Trophoblast cell (in vitro differentiated cells and primary cell): ENCODE measurements around the gene ZXDC.

Experiments used
- DNase-seq, 2 donors: peaks; one replicate each; pipeline ENCODE4 v3.0.0-alpha.2; 2016
- H2AFZ ChIP-seq: 2 replicates; pipeline ENCODE4 v1.6.1; 2013; ENCODE audit warnings: low read length, moderate library complexity, mild to moderate bottlenecking; ENCODE audit not compliant: insufficient read depth, poor library complexity
- H2AK5ac ChIP-seq: 2 replicates; pipeline ENCODE4 v1.6.1; 2013; ENCODE audit warnings: mild to moderate bottlenecking, low read length
- H2BK120ac ChIP-seq: 2 replicates; pipeline ENCODE4 v1.6.1; 2013; ENCODE audit warnings: low read length, mild to moderate bottlenecking, moderate library complexity; ENCODE audit not compliant: insufficient read depth, poor library complexity
- H2BK12ac ChIP-seq: 2 replicates; pipeline ENCODE4 v1.6.1; 2013; ENCODE audit warnings: mild to moderate bottlenecking, low read length, moderate library complexity
- H2BK5ac ChIP-seq: 2 replicates; pipeline ENCODE4 v1.6.1; 2013; ENCODE audit warnings: low read length, low read depth, moderate library complexity, mild to moderate bottlenecking; ENCODE audit not compliant: poor library complexity
- H3K14ac ChIP-seq: 2 replicates; pipeline ENCODE4 v1.6.1; 2013; ENCODE audit warnings: mild to moderate bottlenecking, low read length
- H3K18ac ChIP-seq: 2 replicates; pipeline ENCODE4 v1.6.1; 2013; ENCODE audit warnings: mild to moderate bottlenecking, low read length
- H3K23ac ChIP-seq: 2 replicates; pipeline ENCODE4 v1.6.1; 2013; ENCODE audit warnings: low read length
- H3K27ac ChIP-seq: 2 replicates; pipeline ENCODE4 v1.5.1; 2013; ENCODE audit warnings: low read depth, mild to moderate bottlenecking, inconsistent platforms, low read length, moderate library complexity
- H3K27me3 ChIP-seq: 2 replicates; pipeline ENCODE4 v1.6.1; 2013; ENCODE audit warnings: inconsistent platforms, mild to moderate bottlenecking, low read length, moderate library complexity; ENCODE audit not compliant: insufficient read depth
- H3K36me3 ChIP-seq, 2 experiments: 1 replicate in 1 of 2; 2 replicates in 1 of 2; pipeline ENCODE4 v1.6.1; 2013; ENCODE audit warnings: low read length in 2 of 2, mild to moderate bottlenecking in 2 of 2, moderate library complexity in 1 of 2; ENCODE audit not compliant: insufficient read depth in 2 of 2, control insufficient read depth in 1 of 2
- H3K4ac ChIP-seq: 2 replicates; pipeline ENCODE4 v1.6.1; 2013; ENCODE audit warnings: low read depth, mild to moderate bottlenecking, low read length, moderate library complexity
- H3K4me1 ChIP-seq, 2 experiments: 1 replicate in 1 of 2; 2 replicates in 1 of 2; pipeline ENCODE4 v1.6.1; 2013; ENCODE audit warnings: low read length in 2 of 2, mild to moderate bottlenecking in 2 of 2, moderate library complexity in 1 of 2; ENCODE audit not compliant: insufficient read depth in 2 of 2, control insufficient read depth in 1 of 2
- H3K4me2 ChIP-seq: 2 replicates; pipeline ENCODE4 v1.6.1; 2013; ENCODE audit warnings: inconsistent platforms, mild to moderate bottlenecking, low read length, moderate library complexity
- H3K4me3 ChIP-seq: 2 replicates; pipeline ENCODE4 v1.5.1; 2013; ENCODE audit warnings: mild to moderate bottlenecking, low read depth, low read length, inconsistent platforms
- H3K79me1 ChIP-seq: one replicate; pipeline ENCODE4 v1.6.1; 2013; ENCODE audit warnings: low read length
- H3K79me2 ChIP-seq: 2 replicates; pipeline ENCODE4 v1.6.1; 2013; ENCODE audit warnings: low read length, mild to moderate bottlenecking; ENCODE audit not compliant: control insufficient read depth, insufficient read depth, poor library complexity
- H3K9ac ChIP-seq: 2 replicates; pipeline ENCODE4 v1.6.1; 2013; ENCODE audit warnings: mild to moderate bottlenecking, low read length
- H3K9me3 ChIP-seq: 2 replicates; pipeline ENCODE4 v1.6.1; 2013; ENCODE audit warnings: low read depth, mild to moderate bottlenecking, control low read depth, inconsistent platforms, low read length; ENCODE audit not compliant: insufficient read depth
- H4K12ac ChIP-seq: 2 replicates; pipeline ENCODE4 v1.6.1; 2013; ENCODE audit warnings: low read depth, mild to moderate bottlenecking, low read length, moderate library complexity
- H4K8ac ChIP-seq: 2 replicates; pipeline ENCODE4 v1.6.1; 2013; ENCODE audit warnings: low read depth, mild to moderate bottlenecking, low read length, moderate library complexity
- H4K91ac ChIP-seq: one replicate; pipeline ENCODE4 v1.6.1; 2013; ENCODE audit warnings: low read depth, mild to moderate bottlenecking, low read length, moderate library complexity
- WGBS: extraction: QIAGEN DNeasy Blood & Tissue Kit; methylation state at CpG from one replicate; pipeline ENCODE4 v1.1.7; 2013; ENCODE audit warnings: missing lambda C conversion rate; ENCODE audit not compliant: insufficient read length, insufficient coverage; ENCODE audit errors: extremely low coverage; 5-methylcytosine and 5-hydroxymethylcytosine counted together

Gene ZXDC

GRCh38 chr3:126448893-126449180, 26.9 kb downstream of the ZXDC start:
- no peak overlapping the region for H2BK120ac ChIP-seq
- WGBS, result no CpG with 5 or more reads among the region's 8 CpGs
- no peak overlapping the region for H2BK12ac ChIP-seq
- no peak overlapping the region for H2AK5ac ChIP-seq
- H3K27me3 ChIP-seq, result no peaks in the 10 kb centered on the region
- no peak overlapping the region for H4K8ac ChIP-seq
- no peak overlapping the region for H4K91ac ChIP-seq
- no peak overlapping the region for H3K27ac ChIP-seq
- no peaks in the 10 kb centered on the region for H3K4me1 ChIP-seq
- H3K79me1 ChIP-seq, result no peaks in the 10 kb centered on the region
- H3K36me3 ChIP-seq, result peaks cover 30 to 38% of the 10 kb centered on the region in 2 experiments
- H2AFZ ChIP-seq, result no peak overlapping the region
- H2BK5ac ChIP-seq, result no peak overlapping the region
- no peaks in the 10 kb centered on the region for H3K79me2 ChIP-seq
- no peak overlapping the region for H3K4me3 ChIP-seq
- no peak for DNase-seq
- H3K9me3 ChIP-seq, result no peaks in the 10 kb centered on the region
- H3K9ac ChIP-seq, result no peak overlapping the region
- H4K12ac ChIP-seq, result no peak overlapping the region
- H3K14ac ChIP-seq, result no peak overlapping the region
- H3K23ac ChIP-seq, result no peak overlapping the region
- H3K4ac ChIP-seq, result no peak overlapping the region
- H3K18ac ChIP-seq, result no peak overlapping the region
- H3K4me2 ChIP-seq, result no peak overlapping the region

DNA sequence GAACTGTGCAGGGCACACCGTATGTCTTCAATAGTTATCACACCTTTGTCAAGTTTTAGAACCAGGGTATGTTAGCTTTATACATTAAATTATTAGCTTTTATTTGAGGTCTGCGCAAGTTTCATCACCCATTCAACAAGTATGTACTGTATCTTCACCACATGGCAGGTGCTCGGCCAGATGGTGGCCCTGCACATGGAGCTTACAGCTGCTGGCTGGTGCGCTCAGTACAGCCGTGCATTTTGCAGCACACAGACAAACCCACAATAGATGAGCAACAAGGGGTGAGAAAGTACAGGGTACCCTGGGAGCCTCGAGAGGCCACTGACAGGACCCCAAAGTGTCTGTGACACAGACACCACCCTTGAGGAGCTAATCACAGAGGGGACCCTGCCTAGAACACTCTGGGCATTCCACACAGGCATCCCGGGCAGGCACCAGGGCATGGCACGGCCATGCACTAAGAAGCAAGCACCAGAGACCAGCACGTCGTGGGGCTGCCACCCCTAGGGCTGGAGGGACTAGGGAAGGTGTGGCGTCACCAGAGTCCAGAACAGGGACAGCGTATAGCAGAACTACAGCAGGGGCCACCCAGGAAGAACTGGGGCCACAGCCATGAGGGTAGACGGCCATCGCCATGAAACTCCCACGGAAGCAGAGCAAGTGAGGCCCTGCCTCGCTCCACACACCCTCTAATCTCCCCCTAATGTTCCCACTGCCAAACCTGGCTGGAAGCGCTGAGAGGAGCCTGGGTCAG, 27.4 kb downstream of the ZXDC start:
- no peak overlapping the region for H3K14ac ChIP-seq
- H3K79me2 ChIP-seq, result no peaks in the 10 kb centered on the region
- H3K4me3 ChIP-seq, result no peak overlapping the region
- no peaks in the 10 kb centered on the region for H3K4me1 ChIP-seq
- no peaks in the 10 kb centered on the region for H3K9me3 ChIP-seq
- H3K27me3 ChIP-seq, result no peaks in the 10 kb centered on the region
- no peak overlapping the region for H4K8ac ChIP-seq
- WGBS, result no CpG with 5 or more reads among the region's 17 CpGs
- H3K18ac ChIP-seq, result no peak overlapping the region
- H2BK12ac ChIP-seq, result no peak overlapping the region
- no peaks in the 10 kb centered on the region for H3K79me1 ChIP-seq
- no peak overlapping the region for H2BK120ac ChIP-seq
- no peak overlapping the region for H3K9ac ChIP-seq
- H2AK5ac ChIP-seq, result no peak overlapping the region
- no peak overlapping the region for H3K27ac ChIP-seq
- DNase-seq, result no peak
- no peak overlapping the region for H3K4me2 ChIP-seq
- H2BK5ac ChIP-seq, result no peak overlapping the region
- no peak overlapping the region for H2AFZ ChIP-seq
- H4K12ac ChIP-seq, result no peak overlapping the region
- no peak overlapping the region for H4K91ac ChIP-seq
- no peak overlapping the region for H3K4ac ChIP-seq
- no peak overlapping the region for H3K23ac ChIP-seq
- peaks cover 30 to 38% of the 10 kb centered on the region in 2 experiments for H3K36me3 ChIP-seq

- H3K18ac ChIP-seq, result no peak overlapping the region
- no peak overlapping the region for H3K4me3 ChIP-seq
- no peak overlapping the region for H4K91ac ChIP-seq
- H3K36me3 ChIP-seq, result peaks cover 27 to 36% of the 10 kb centered on the region in 2 experiments
- no peak overlapping the region for H3K23ac ChIP-seq
- no peaks in the 10 kb centered on the region for H3K79me2 ChIP-seq
- H3K79me1 ChIP-seq, result no peaks in the 10 kb centered on the region
- H4K8ac ChIP-seq, result no peak overlapping the region
- H2AFZ ChIP-seq, result no peak overlapping the region
- H2BK12ac ChIP-seq, result no peak overlapping the region
- no peak overlapping the region for H2BK5ac ChIP-seq
- no peak overlapping the region for H2BK120ac ChIP-seq
- no peaks in the 10 kb centered on the region for H3K27me3 ChIP-seq
- H2AK5ac ChIP-seq, result no peak overlapping the region
- no peak overlapping the region for H3K4me2 ChIP-seq
- H3K14ac ChIP-seq, result no peak overlapping the region
- no peak overlapping the region for H3K27ac ChIP-seq
- no peaks in the 10 kb centered on the region for H3K4me1 ChIP-seq
- H3K9ac ChIP-seq, result no peak overlapping the region
- DNase-seq, result no peak
- no peak overlapping the region for H4K12ac ChIP-seq
- no peak overlapping the region for H3K4ac ChIP-seq
- WGBS, result no CpG with 5 or more reads among the region's 12 CpGs
- H3K9me3 ChIP-seq, result no peaks in the 10 kb centered on the region
These were observed 28.1 kb downstream of the ZXDC start for GRCh38 chr3:126447456-126448106.

- no peak overlapping the region for H3K9ac ChIP-seq
These were observed 28.9 kb downstream of the ZXDC start for GRCh38 chr3:126446791-126447190.

More at GRCh38 chr3:126446791-126447190, 28.9 kb downstream of the ZXDC start:
- Histone ChIP-seq H3K23ac (no peak overlapping the region), H3K79me2 (no peaks in the 10 kb centered on the region), H3K27me3 (no peaks in the 10 kb centered on the region), H4K8ac (no peak overlapping the region), H2AFZ (no peak overlapping the region), H3K4me2 (no peak overlapping the region), H4K91ac (no peak overlapping the region), H3K36me3 (peaks cover 23 to 31% of the 10 kb centered on the region in 2 experiments), H2BK12ac (no peak overlapping the region), H3K4me1 (no peaks in the 10 kb centered on the region), H3K18ac (no peak overlapping the region), H3K27ac (no peak overlapping the region), H4K12ac (no peak overlapping the region), H3K14ac (no peak overlapping the region), H2BK5ac (no peak overlapping the region), H3K4ac (no peak overlapping the region), H3K9me3 (no peaks in the 10 kb centered on the region), H2AK5ac (no peak overlapping the region), H2BK120ac (no peak overlapping the region), H3K79me1 (no peaks in the 10 kb centered on the region), H3K4me3 (no peak overlapping the region)
- no peak for DNase-seq
- WGBS, result no CpG with 5 or more reads among the region's 2 CpGs
